HEK293 (cell line): ENCODE results near the gene KRTCAP2.
A peak's percentile ranks its signal among the peaks of the same experiment; 100 is the strongest.

Source experiments
- HIC1 ChIP-seq: fragments of 450-650 bp; formaldehyde crosslinking; IDR thresholded peaks from 2 replicates; pipeline ENCODE4 v1.5.1; 2016; ENCODE audit warnings: missing biosample characterization, missing genetic modification characterization
- PBX3 ChIP-seq: sonication (generic); formaldehyde crosslinking; IDR thresholded peaks from 2 replicates; pipeline ENCODE4 v1.8.1; 2022; ENCODE audit warnings: mild to moderate bottlenecking, moderate library complexity, missing genetic modification reagents
- WT1 ChIP-seq: fragments of 450-650 bp; formaldehyde crosslinking; IDR thresholded peaks from 2 replicates; pipeline ENCODE4 v1.5.1; 2016; ENCODE audit warnings: missing biosample characterization, missing genetic modification characterization
- YY2 ChIP-seq: fragments of 450-650 bp; formaldehyde crosslinking; IDR thresholded peaks from 2 replicates; pipeline ENCODE4 v1.5.1; 2016; ENCODE audit warnings: missing biosample characterization, missing genetic modification characterization
- ZNF112 ChIP-seq: fragments of 450-650 bp; formaldehyde crosslinking; IDR thresholded peaks from 2 replicates; pipeline ENCODE4 v1.5.0; 2017; ENCODE audit warnings: missing biosample characterization, missing genetic modification characterization
- ZNF114 ChIP-seq: fragments of 450-650 bp; formaldehyde crosslinking; IDR thresholded peaks from 2 replicates; pipeline ENCODE4 v1.5.0; 2017; ENCODE audit warnings: missing biosample characterization, missing genetic modification characterization
- ZNF175 ChIP-seq: fragments of 450-650 bp; formaldehyde crosslinking; IDR thresholded peaks from 2 replicates; pipeline ENCODE4 v1.5.1; 2016; ENCODE audit warnings: missing biosample characterization, missing genetic modification characterization
- ZNF18 ChIP-seq: fragments of 450-650 bp; formaldehyde crosslinking; IDR thresholded peaks from 2 replicates; pipeline ENCODE4 v1.5.1; 2016; ENCODE audit warnings: missing biosample characterization, missing genetic modification characterization
- ZNF266 ChIP-seq: fragments of 450-650 bp; formaldehyde crosslinking; IDR thresholded peaks from 2 replicates; pipeline ENCODE4 v1.5.1; 2016; ENCODE audit warnings: missing biosample characterization, missing genetic modification characterization, low read depth
- ZNF366 ChIP-seq: fragments of 450-650 bp; formaldehyde crosslinking; conservative IDR thresholded peaks from 2 replicates; pipeline ENCODE4 v1.5.1; 2016; ENCODE audit warnings: missing biosample characterization, missing genetic modification characterization
- ZNF433 ChIP-seq: fragments of 450-650 bp; formaldehyde crosslinking; IDR thresholded peaks from 2 replicates; pipeline ENCODE4 v1.5.1; 2016; ENCODE audit warnings: missing biosample characterization, missing genetic modification characterization, low read depth
- ZNF449 ChIP-seq: fragments of 450-650 bp; formaldehyde crosslinking; IDR thresholded peaks from 2 replicates; pipeline ENCODE4 v1.5.1; 2017; ENCODE audit warnings: missing biosample characterization, mild to moderate bottlenecking, missing genetic modification characterization, moderate library complexity
- ZNF488 ChIP-seq: fragments of 450-650 bp; formaldehyde crosslinking; IDR thresholded peaks from 2 replicates; pipeline ENCODE4 v1.5.1; 2016; ENCODE audit warnings: missing biosample characterization, missing genetic modification characterization
- ZNF501 ChIP-seq: fragments of 450-650 bp; formaldehyde crosslinking; IDR thresholded peaks from 2 replicates; pipeline ENCODE4 v1.5.1; 2016; ENCODE audit warnings: missing biosample characterization, missing genetic modification characterization
- ZNF510 ChIP-seq: fragments of 450-650 bp; formaldehyde crosslinking; IDR thresholded peaks from 2 replicates; pipeline ENCODE4 v1.5.1; 2018; ENCODE audit warnings: mild to moderate bottlenecking, missing genetic modification characterization, missing biosample characterization; ENCODE audit not compliant: insufficient replicate concordance
- ZNF548 ChIP-seq: fragments of 450-650 bp; formaldehyde crosslinking; IDR thresholded peaks from 2 replicates; pipeline ENCODE4 v1.5.1; 2016; ENCODE audit warnings: missing biosample characterization, missing genetic modification characterization
- ZNF549 ChIP-seq: fragments of 450-650 bp; IDR thresholded peaks from 2 replicates; pipeline ENCODE4 v1.5.1; 2018; ENCODE audit warnings: missing biosample characterization, missing genetic modification characterization, mild to moderate bottlenecking, inconsistent platforms, moderate library complexity
- ZNF561 ChIP-seq: fragments of 450-650 bp; IDR thresholded peaks from 2 replicates; pipeline ENCODE4 v1.5.1; 2018; ENCODE audit warnings: missing biosample characterization, missing genetic modification characterization, borderline replicate concordance
- ZNF585B ChIP-seq: fragments of 450-650 bp; formaldehyde crosslinking; IDR thresholded peaks from 2 replicates; pipeline ENCODE4 v1.5.1; 2016; ENCODE audit warnings: missing biosample characterization, missing genetic modification characterization
- ZNF623 ChIP-seq: fragments of 450-650 bp; formaldehyde crosslinking; IDR thresholded peaks from 2 replicates; pipeline ENCODE4 v1.5.1; 2016; ENCODE audit warnings: missing biosample characterization, missing genetic modification characterization
- ZNF626 ChIP-seq: fragments of 450-650 bp; sonication (Bioruptor Pico); formaldehyde crosslinking; IDR thresholded peaks from 2 replicates; pipeline ENCODE4 v1.5.1; 2018; ENCODE audit warnings: missing biosample characterization, missing genetic modification characterization, inconsistent platforms
- ZNF670 ChIP-seq: fragments of 450-650 bp; formaldehyde crosslinking; IDR thresholded peaks from 2 replicates; pipeline ENCODE4 v1.5.1; 2016; ENCODE audit warnings: missing biosample characterization, missing genetic modification characterization, low read depth
- ZNF677 ChIP-seq: fragments of 450-650 bp; IDR thresholded peaks from 2 replicates; pipeline ENCODE4 v1.5.0; 2018; ENCODE audit warnings: missing biosample characterization, mild to moderate bottlenecking, missing genetic modification characterization, moderate library complexity
- ZNF701 ChIP-seq: fragments of 450-650 bp; formaldehyde crosslinking; IDR thresholded peaks from 2 replicates; pipeline ENCODE4 v1.5.1; 2016; ENCODE audit warnings: missing biosample characterization, missing genetic modification characterization
- ZNF768 ChIP-seq: fragments of 450-650 bp; formaldehyde crosslinking; IDR thresholded peaks from 2 replicates; pipeline ENCODE4 v1.5.1; 2018; ENCODE audit warnings: missing biosample characterization, mild to moderate bottlenecking, missing genetic modification characterization
- ZNF777 ChIP-seq: fragments of 450-650 bp; formaldehyde crosslinking; IDR thresholded peaks from 2 replicates; pipeline ENCODE4 v1.5.1; 2017; ENCODE audit warnings: missing biosample characterization, missing genetic modification characterization, borderline replicate concordance
- ZNF843 ChIP-seq: fragments of 450-650 bp; formaldehyde crosslinking; IDR thresholded peaks from 2 replicates; pipeline ENCODE4 v1.5.1; 2016; ENCODE audit warnings: missing biosample characterization, missing genetic modification characterization
- ZSCAN4 ChIP-seq: fragments of 450-650 bp; formaldehyde crosslinking; IDR thresholded peaks from 2 replicates; pipeline ENCODE4 v1.5.1; 2017; ENCODE audit warnings: missing biosample characterization, missing genetic modification characterization
- ZSCAN5A ChIP-seq: fragments of 450-650 bp; formaldehyde crosslinking; IDR thresholded peaks from 2 replicates; pipeline ENCODE4 v1.5.1; 2016; ENCODE audit warnings: missing biosample characterization, missing genetic modification characterization

The KRTCAP2 gene

GRCh38 chr1:155139895-155140629 is 33.0 kb downstream of the KRTCAP2 start, which contains the start of gene DPM3 (continued):
- TF ChIP-seq ZSCAN5A (tag by site-specific recombination) (no peak), ZNF670 (no peak), ZNF843 (tag by site-specific recombination) (peak; percentile 46; the same call in 1 of the 2 replicates), ZNF266 (tag by site-specific recombination) (no peak), ZNF777 (tag by site-specific recombination) (no peak), ZNF549 (no peak), ZNF112 (no peak), ZNF585B (no peak), ZNF768 (no peak), ZNF677 (tag by site-specific recombination) (no peak), ZNF548 (no peak), ZNF501 (tag by site-specific recombination) (peak; percentile 79), ZNF626 (tag by site-specific recombination) (no peak), ZNF366 (tag by site-specific recombination) (peak; percentile 63; the same call in 1 of the 2 replicates), ZSCAN4 (tag by site-specific recombination) (no peak), ZNF701 (tag by site-specific recombination) (no peak), PBX3 (CRISPR knock-in tag) (no peak), WT1 (peak; percentile 60), HIC1 (tag by site-specific recombination) (0 out of 2 replicates have a peak, but pooled peaks have one; percentile 50), ZNF114 (tag by site-specific recombination) (no peak), ZNF18 (no peak), YY2 (tag by site-specific recombination) (0 out of 2 replicates have a peak, but pooled peaks have one; percentile 52), ZNF175 (tag by site-specific recombination) (no peak), ZNF623 (tag by site-specific recombination) (no peak; the same call in 1 of the 2 replicates), ZNF433 (tag by site-specific recombination) (no peak), ZNF510 (tag by site-specific recombination) (no peak), ZNF449 (no peak), ZNF488 (no peak), ZNF561 (no peak; the same call in 1 of the 2 replicates)
